Skeletal muscle satellite cell (primary cell): Measurements from ENCODE around the gene PHACTR1.
"Not testable (repeated sequence)": the region's sequence is repeated elsewhere in the genome, so short reads cannot be mapped to it uniquely, and the experiment has no call there.

ENCODE experiments used
- H3K27me3 ChIP-seq: 2 replicates; pipeline ENCODE4 v1.7.0; 2013; ENCODE audit warnings: low read length; ENCODE audit not compliant: control insufficient read depth, insufficient read depth
- H3K36me3 ChIP-seq: 2 replicates; pipeline ENCODE4 v1.7.0; 2013; ENCODE audit warnings: mild to moderate bottlenecking, control low read depth, low read length; ENCODE audit not compliant: insufficient read depth
- H3K4me1 ChIP-seq: 2 replicates; pipeline ENCODE4 v1.7.0; 2013; ENCODE audit warnings: low read length; ENCODE audit not compliant: control insufficient read depth, insufficient read depth
- H3K4me2 ChIP-seq: 2 replicates; pipeline ENCODE4 v1.7.0; 2013; ENCODE audit warnings: mild to moderate bottlenecking, low read length
- H3K4me3 ChIP-seq: 2 replicates; pipeline ENCODE4 v1.7.0; 2013; ENCODE audit warnings: low read length
- H3K9ac ChIP-seq: 2 replicates; pipeline ENCODE4 v1.7.0; 2013; ENCODE audit warnings: mild to moderate bottlenecking, low read depth, low read length, moderate library complexity
- H3K9me3 ChIP-seq: replicated peaks from 2 replicates; pipeline ENCODE4 v1.7.0; 2013; ENCODE audit warnings: mild to moderate bottlenecking, control low read depth, low read length

PHACTR1 gene

GRCh38 chr6:13304580-13305260 lies 588.2 kb downstream of the PHACTR1 start:
- Histone ChIP-seq H3K9me3 (no peaks in the 10 kb centered on the region), H3K4me1 (peaks cover 47% of the 10 kb centered on the region), H3K27me3 (no peaks in the 10 kb centered on the region), H3K4me2 (no peak overlapping the region), H3K9ac (no peak overlapping the region), H3K36me3 (peaks cover 34% of the 10 kb centered on the region), H3K4me3 (no peak overlapping the region)

- H3K4me3 ChIP-seq, result no peak overlapping the region
- H3K4me2 ChIP-seq, result no peak overlapping the region
- no peaks in the 10 kb centered on the region for H3K27me3 ChIP-seq
- peaks cover 34% of the 10 kb centered on the region for H3K36me3 ChIP-seq
- H3K9me3 ChIP-seq, result no peaks in the 10 kb centered on the region
- H3K9ac ChIP-seq, result no peak overlapping the region
- H3K4me1 ChIP-seq, result peaks cover 47% of the 10 kb centered on the region
Measured at GRCh38 chr6:13305288-13305687, 588.7 kb downstream of the PHACTR1 start.

- Histone ChIP-seq H3K4me2 (no peak overlapping the region), H3K4me1 (peaks cover 47% of the 10 kb centered on the region), H3K36me3 (peaks cover 34% of the 10 kb centered on the region), H3K27me3 (no peaks in the 10 kb centered on the region), H3K9ac (no peak overlapping the region), H3K9me3 (no peaks in the 10 kb centered on the region), H3K4me3 (no peak overlapping the region)
Measured at GRCh38 chr6:13305791-13306190, 589.2 kb downstream of the PHACTR1 start.

- peaks cover 37% of the 10 kb centered on the region for H3K36me3 ChIP-seq
- H3K4me2 ChIP-seq, result peak overlapping the region; percentile 36
- H3K9me3 ChIP-seq, result no peaks in the 10 kb centered on the region
- H3K9ac ChIP-seq, result peak overlapping the region; percentile 73
- no peaks in the 10 kb centered on the region for H3K27me3 ChIP-seq
- H3K4me1 ChIP-seq, result peaks cover 41% of the 10 kb centered on the region
- H3K4me3 ChIP-seq, result no peak overlapping the region
Measured at GRCh38 chr6:13307508-13307995, 591.0 kb downstream of the PHACTR1 start.

- Histone ChIP-seq H3K9ac (peak overlapping the region; percentile 73), H3K4me1 (peaks cover 34% of the 10 kb centered on the region), H3K36me3 (peaks cover 37% of the 10 kb centered on the region)
Measured at GRCh38 chr6:13308332-13308731, 591.8 kb downstream of the PHACTR1 start.

GRCh38 chr6:13311155-13311554 lies 594.6 kb downstream of the PHACTR1 start:
- H3K36me3 ChIP-seq, result peaks cover 38% of the 10 kb centered on the region
- H3K4me1 ChIP-seq, result peaks cover 20% of the 10 kb centered on the region
- no peaks in the 10 kb centered on the region for H3K27me3 ChIP-seq
- no peaks in the 10 kb centered on the region for H3K9me3 ChIP-seq
- no peak overlapping the region for H3K9ac ChIP-seq
- no peak overlapping the region for H3K4me3 ChIP-seq
- H3K4me2 ChIP-seq, result no peak overlapping the region

More at GRCh38 chr6:13308332-13308731, 591.8 kb downstream of the PHACTR1 start:
- Histone ChIP-seq H3K4me3 (no peak overlapping the region), H3K4me2 (no peak overlapping the region), H3K9me3 (no peaks in the 10 kb centered on the region), H3K27me3 (no peaks in the 10 kb centered on the region)

- no peaks in the 10 kb centered on the region for H3K9me3 ChIP-seq
- no peak overlapping the region for H3K9ac ChIP-seq
- H3K27me3 ChIP-seq, result no peaks in the 10 kb centered on the region
- H3K4me1 ChIP-seq, result no peaks in the 10 kb centered on the region
- H3K36me3 ChIP-seq, result peaks cover 36% of the 10 kb centered on the region
- H3K4me3 ChIP-seq, result no peak overlapping the region
- H3K4me2 ChIP-seq, result no peak overlapping the region
Measured at GRCh38 chr6:13314806-13315205, 598.2 kb downstream of the PHACTR1 start.

GRCh38 chr6:13315896-13316295 lies 599.3 kb downstream of the PHACTR1 start:
- H3K9ac ChIP-seq, result no peak overlapping the region
- H3K4me2 ChIP-seq, result no peak overlapping the region

GRCh38 chr6:13318821-13319220 lies 602.3 kb downstream of the PHACTR1 start:
- H3K9ac ChIP-seq, result no peak overlapping the region
- no peaks in the 10 kb centered on the region for H3K9me3 ChIP-seq
- H3K4me2 ChIP-seq, result no peak overlapping the region
- H3K36me3 ChIP-seq, result peaks cover 67% of the 10 kb centered on the region
- no peaks in the 10 kb centered on the region for H3K27me3 ChIP-seq
- no peaks in the 10 kb centered on the region for H3K4me1 ChIP-seq
- H3K4me3 ChIP-seq, result no peak overlapping the region

More at GRCh38 chr6:13315896-13316295, 599.3 kb downstream of the PHACTR1 start:
- Histone ChIP-seq H3K27me3 (no peaks in the 10 kb centered on the region), H3K36me3 (peaks cover 47% of the 10 kb centered on the region), H3K4me3 (no peak overlapping the region), H3K4me1 (no peaks in the 10 kb centered on the region), H3K9me3 (no peaks in the 10 kb centered on the region)

GRCh38 chr6:13319891-13320564 lies 603.5 kb downstream of the PHACTR1 start:
- Histone ChIP-seq H3K4me1 (no peaks in the 10 kb centered on the region), H3K36me3 (peaks cover 75% of the 10 kb centered on the region), H3K9me3 (no peaks in the 10 kb centered on the region)

GRCh38 chr6:13326031-13326586 lies 609.5 kb downstream of the PHACTR1 start:
- not testable (repeated sequence) for H3K27me3 ChIP-seq, H3K4me2 ChIP-seq, H3K9me3 ChIP-seq, H3K4me3 ChIP-seq, H3K9ac ChIP-seq
- peaks cover 17% of the 10 kb centered on the region for H3K4me1 ChIP-seq
- peaks cover 36% of the 10 kb centered on the region for H3K36me3 ChIP-seq

More at GRCh38 chr6:13319891-13320564, 603.5 kb downstream of the PHACTR1 start:
- Histone ChIP-seq H3K4me2 (no peak overlapping the region), H3K4me3 (no peak overlapping the region), H3K9ac (no peak overlapping the region), H3K27me3 (no peaks in the 10 kb centered on the region)
